ENCODE results near the gene ATG101.

The ATG101 gene

GRCh38 chr12:52122540-52122871 is 52.7 kb downstream of the ATG101 start:
- Histone ChIP-seq H3K4me2 (ENCODE audit: low read length) (no peak overlapping the region), H3K4me1 (ENCODE audit: control insufficient read depth, low read length) (peaks cover 68% of the 10 kb centered on the region), H3K27ac (ENCODE audit: low read depth, low read length) (no peak overlapping the region)

GRCh38 chr12:52122904-52123303 is 53.1 kb downstream of the ATG101 start:
- no peaks in the 10 kb centered on the region for H3K79me2 ChIP-seq (ENCODE audit: control insufficient read depth, low read length)
- no peak for TF ChIP-seq EZH2phosphoT487 (IDR thresholded peaks at IDR 0.05; ENCODE audit: borderline replicate concordance, low read length)
- TF ChIP-seq CTCF (IDR thresholded peaks at IDR 0.05; ENCODE audit: low read depth, low read length, poor library complexity, severe bottlenecking), result no peak

More at GRCh38 chr12:52122540-52122871, 52.7 kb downstream of the ATG101 start:
- H3K9me2 ChIP-seq (replicated peaks; ENCODE audit: control insufficient read depth, low read length), result no peaks in the 10 kb centered on the region
- H3K4me3 ChIP-seq (ENCODE audit: low read length), result no peak overlapping the region
- H4K20me1 ChIP-seq (ENCODE audit: control insufficient read depth, insufficient read depth, low read depth, low read length), result no peaks in the 10 kb centered on the region
- peaks cover 13% of the 10 kb centered on the region for H3F3A ChIP-seq (ENCODE audit: control insufficient read depth, insufficient read depth)
- no peaks in the 10 kb centered on the region for H3K27me3 ChIP-seq (ENCODE audit: control insufficient read depth, low read length)
- TF ChIP-seq CTCF (IDR thresholded peaks at IDR 0.05; ENCODE audit: low read depth, low read length, poor library complexity, severe bottlenecking) (no peak), EZH2phosphoT487 (IDR thresholded peaks at IDR 0.05; ENCODE audit: borderline replicate concordance, low read length) (no peak)
- no peaks in the 10 kb centered on the region for H3K9me3 ChIP-seq (ENCODE audit: control insufficient read depth, insufficient read depth, low read length)
- H3K79me2 ChIP-seq (ENCODE audit: control insufficient read depth, low read length), result no peaks in the 10 kb centered on the region
- 0 out of 2 replicates have a peak, but pooled peaks cover 3% of the 10 kb centered on the region for H3K36me3 ChIP-seq (ENCODE audit: control insufficient read depth, low read length)

GRCh38 chr12:52123487-52124186 is 53.9 kb downstream of the ATG101 start:
- Histone ChIP-seq H3K27ac (ENCODE audit: low read depth, low read length) (no peak overlapping the region), H3K4me2 (ENCODE audit: low read length) (peak overlapping the region; percentile 55)
- no peak for TF ChIP-seq CTCF (IDR thresholded peaks at IDR 0.05; ENCODE audit: low read depth, low read length, poor library complexity, severe bottlenecking)
- no peak for TF ChIP-seq EZH2phosphoT487 (IDR thresholded peaks at IDR 0.05; ENCODE audit: borderline replicate concordance, low read length)

More at GRCh38 chr12:52122904-52123303, 53.1 kb downstream of the ATG101 start:
- peaks cover 64% of the 10 kb centered on the region for H3K4me1 ChIP-seq (ENCODE audit: control insufficient read depth, low read length)
- H3F3A ChIP-seq (ENCODE audit: control insufficient read depth, insufficient read depth), result peaks cover 13% of the 10 kb centered on the region
- 0 out of 2 replicates have a peak, but pooled peaks cover 3% of the 10 kb centered on the region for H3K36me3 ChIP-seq (ENCODE audit: control insufficient read depth, low read length)
- no peaks in the 10 kb centered on the region for H4K20me1 ChIP-seq (ENCODE audit: control insufficient read depth, insufficient read depth, low read depth, low read length)
- no peak overlapping the region for H3K4me3 ChIP-seq (ENCODE audit: low read length)
- H3K27me3 ChIP-seq (ENCODE audit: control insufficient read depth, low read length), result no peaks in the 10 kb centered on the region
- no peaks in the 10 kb centered on the region for H3K9me2 ChIP-seq (replicated peaks; ENCODE audit: control insufficient read depth, low read length)
- H3K27ac ChIP-seq (ENCODE audit: low read depth, low read length), result no peak overlapping the region
- no peaks in the 10 kb centered on the region for H3K9me3 ChIP-seq (ENCODE audit: control insufficient read depth, insufficient read depth, low read length)
- no peak overlapping the region for H3K4me2 ChIP-seq (ENCODE audit: low read length)

More at GRCh38 chr12:52123487-52124186, 53.9 kb downstream of the ATG101 start:
- H3K4me1 ChIP-seq (ENCODE audit: control insufficient read depth, low read length), result peaks cover 57% of the 10 kb centered on the region
- H3F3A ChIP-seq (ENCODE audit: control insufficient read depth, insufficient read depth), result peaks cover 12% of the 10 kb centered on the region
- no peaks in the 10 kb centered on the region for H3K27me3 ChIP-seq (ENCODE audit: control insufficient read depth, low read length)
- peak overlapping the region; percentile 35 for H3K4me3 ChIP-seq (ENCODE audit: low read length)
- no peaks in the 10 kb centered on the region for H3K79me2 ChIP-seq (ENCODE audit: control insufficient read depth, low read length)
- no peaks in the 10 kb centered on the region for H3K9me2 ChIP-seq (replicated peaks; ENCODE audit: control insufficient read depth, low read length)
- H3K9me3 ChIP-seq (ENCODE audit: control insufficient read depth, insufficient read depth, low read length), result no peaks in the 10 kb centered on the region
- H3K36me3 ChIP-seq (ENCODE audit: control insufficient read depth, low read length), result 0 out of 2 replicates have a peak, but pooled peaks cover 3% of the 10 kb centered on the region
- no peaks in the 10 kb centered on the region for H4K20me1 ChIP-seq (ENCODE audit: control insufficient read depth, insufficient read depth, low read depth, low read length)
